Sigmoid colon (tissue), 7 donors: ENCODE results near the gene SP6. TPM values are rescaled to one million over a fixed set of nuclear protein-coding genes. Genes with fewer than 3 reads are reported as not detected.

Experiments
- DNase-seq: peaks from one replicate; pipeline ENCODE4 v3.0.0-alpha.2; 2019
- H3K27ac ChIP-seq, 4 donors: fragments of 200-600 bp; sonication (generic); one replicate each; pipeline ENCODE4 v1.5.1; 2016 to 2019; ENCODE audit warnings: mild to moderate bottlenecking in 1 of 4
- H3K27me3 ChIP-seq, 3 donors: fragments of 200-600 bp; sonication (generic); one replicate each; pipeline ENCODE4 v1.5.1; 2019; ENCODE audit warnings: mild to moderate bottlenecking in 1 of 3
- H3K36me3 ChIP-seq, 4 donors: fragments of 200-600 bp; sonication (generic); one replicate each; pipeline ENCODE4 v1.5.1; 2016 to 2019
- H3K4me1 ChIP-seq, 4 donors: fragments of 200-600 bp; sonication (generic); one replicate each; pipeline ENCODE4 v1.5.1; 2017 to 2019
- H3K4me3 ChIP-seq, 4 donors: fragments of 200-600 bp; sonication (generic); one replicate each; pipeline ENCODE4 v1.5.1; 2017 to 2019; ENCODE audit warnings: mild to moderate bottlenecking in 2 of 4, moderate library complexity in 1 of 4
- H3K9me3 ChIP-seq, 4 donors: fragments of 200-600 bp in 3 of 4; sonication (generic) in 3 of 4; one replicate each; pipeline versions ENCODE4 v1.5.1 to v1.6.1; 2013 to 2019
- EP300 ChIP-seq, 4 donors: sonication (generic); formaldehyde crosslinking; IDR thresholded peaks; one replicate each; pipeline ENCODE4 v1.6.1; 2017; ENCODE audit warnings: antibody characterized with exemption in 4 of 4
- POLR2A ChIP-seq, 2 donors: fragments of 450-650 bp; IDR thresholded peaks; one replicate each; pipeline ENCODE4 v1.6.1; 2016; ENCODE audit warnings: antibody characterized with exemption in 2 of 2, mild to moderate bottlenecking in 2 of 2, moderate library complexity in 2 of 2
- POLR2AphosphoS5 ChIP-seq, 4 donors: sonication (generic); formaldehyde crosslinking; IDR thresholded peaks; one replicate each; pipeline ENCODE4 v1.6.1; 2017; ENCODE audit warnings: antibody characterized with exemption in 4 of 4
- WGBS, 2 donors: extraction: QIAGEN DNeasy Blood & Tissue Kit; methylation state at CpG; one replicate each; pipeline ENCODE4 v1.1.7; 2013; 5-methylcytosine and 5-hydroxymethylcytosine counted together
- intact Hi-C: fragments of 100-400 bp; cut with DNase I; formaldehyde crosslinking; loops from one replicate; pipeline ENCODE4 v1.15.1; 2023
- polyA plus RNA-seq, 3 donors: library from polyadenylated mRNA; stranded (reverse); fragments of 200-250 nt; gene quantifications; one replicate each; pipeline ENCODE4 v1.2.3, GENCODE V29; 2013
- total RNA-seq, 4 donors: library from RNA; depleted of rRNA; stranded (reverse); fragments of >200 nt; gene quantifications; one replicate each; pipeline ENCODE4 v1.1.0, GENCODE V29; 2016
- TF ChIP-seq, protein P1 (sequence below), 4 experiments: fragments of 450-650 bp in 3 of 4; fragments of 200-600 bp in 1 of 4; IDR thresholded peaks; one replicate each; pipeline ENCODE4 v1.5.1; 2016 to 2019; ENCODE audit warnings: antibody characterized with exemption in 4 of 4, mild to moderate bottlenecking in 3 of 4, moderate library complexity in 2 of 4
- donor health status: healthy with polysubstance abuse.
- donor health status: Bipolar disorder and iron deficiency.
- donor health status: healthy.

The SP6 gene
- total and polyA plus RNA-seq, 7 donors = 0.16 to 18.8 (median 2.3) TPM; not detected in 3

DNA sequence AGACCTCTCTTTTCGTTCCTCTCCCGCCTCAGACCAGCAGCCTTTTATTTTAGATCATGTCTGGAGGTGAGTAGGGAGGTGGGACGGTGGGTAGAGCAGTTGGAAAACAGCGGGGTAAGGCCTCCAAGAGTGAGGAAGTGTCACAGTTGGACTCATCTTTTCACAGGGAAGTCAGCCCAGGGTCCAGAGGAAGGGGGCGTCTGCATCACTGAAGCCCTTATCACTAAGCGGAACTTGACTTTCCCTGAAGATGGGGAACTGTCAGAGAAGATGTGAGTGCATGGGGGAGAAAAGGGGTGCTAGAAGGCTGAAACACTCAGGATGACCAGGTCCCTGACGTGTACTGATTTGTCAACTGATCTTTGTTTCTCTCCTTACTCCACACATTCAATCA is 19.0 kb downstream of the SP6 start:
- 11 to 14% methylated on average over 7 of the region's 7 CpGs for WGBS, 2 donors
- TF ChIP-seq, protein P1, sequence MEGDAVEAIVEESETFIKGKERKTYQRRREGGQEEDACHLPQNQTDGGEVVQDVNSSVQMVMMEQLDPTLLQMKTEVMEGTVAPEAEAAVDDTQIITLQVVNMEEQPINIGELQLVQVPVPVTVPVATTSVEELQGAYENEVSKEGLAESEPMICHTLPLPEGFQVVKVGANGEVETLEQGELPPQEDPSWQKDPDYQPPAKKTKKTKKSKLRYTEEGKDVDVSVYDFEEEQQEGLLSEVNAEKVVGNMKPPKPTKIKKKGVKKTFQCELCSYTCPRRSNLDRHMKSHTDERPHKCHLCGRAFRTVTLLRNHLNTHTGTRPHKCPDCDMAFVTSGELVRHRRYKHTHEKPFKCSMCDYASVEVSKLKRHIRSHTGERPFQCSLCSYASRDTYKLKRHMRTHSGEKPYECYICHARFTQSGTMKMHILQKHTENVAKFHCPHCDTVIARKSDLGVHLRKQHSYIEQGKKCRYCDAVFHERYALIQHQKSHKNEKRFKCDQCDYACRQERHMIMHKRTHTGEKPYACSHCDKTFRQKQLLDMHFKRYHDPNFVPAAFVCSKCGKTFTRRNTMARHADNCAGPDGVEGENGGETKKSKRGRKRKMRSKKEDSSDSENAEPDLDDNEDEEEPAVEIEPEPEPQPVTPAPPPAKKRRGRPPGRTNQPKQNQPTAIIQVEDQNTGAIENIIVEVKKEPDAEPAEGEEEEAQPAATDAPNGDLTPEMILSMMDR (IDR thresholded peaks at IDR 0.05) = no peak
- TF ChIP-seq POLR2AphosphoS5 (IDR thresholded peaks at IDR 0.05) (no peak), POLR2A (IDR thresholded peaks at IDR 0.05) (no peak), EP300 (IDR thresholded peaks at IDR 0.05) (no peak)
- H3K4me3 ChIP-seq = peak overlapping the region; percentile 15 to 79 (median 76)
- no peaks in the 10 kb centered on the region for H3K27me3 ChIP-seq
- H3K9me3 ChIP-seq = no peaks in the 10 kb centered on the region
- peaks cover 3 to 34% (median 4%) of the 10 kb centered on the region in 4 donors for H3K36me3 ChIP-seq
- peak overlapping the region in 3 of 4 donors; percentile 81 to 84 (median 84) for H3K27ac ChIP-seq
- DNase-seq = no peak
- peaks cover 0 to 25% (median 20%) of the 10 kb centered on the region in 4 donors for H3K4me1 ChIP-seq
- intact Hi-C loops = no loop called here

DNA sequence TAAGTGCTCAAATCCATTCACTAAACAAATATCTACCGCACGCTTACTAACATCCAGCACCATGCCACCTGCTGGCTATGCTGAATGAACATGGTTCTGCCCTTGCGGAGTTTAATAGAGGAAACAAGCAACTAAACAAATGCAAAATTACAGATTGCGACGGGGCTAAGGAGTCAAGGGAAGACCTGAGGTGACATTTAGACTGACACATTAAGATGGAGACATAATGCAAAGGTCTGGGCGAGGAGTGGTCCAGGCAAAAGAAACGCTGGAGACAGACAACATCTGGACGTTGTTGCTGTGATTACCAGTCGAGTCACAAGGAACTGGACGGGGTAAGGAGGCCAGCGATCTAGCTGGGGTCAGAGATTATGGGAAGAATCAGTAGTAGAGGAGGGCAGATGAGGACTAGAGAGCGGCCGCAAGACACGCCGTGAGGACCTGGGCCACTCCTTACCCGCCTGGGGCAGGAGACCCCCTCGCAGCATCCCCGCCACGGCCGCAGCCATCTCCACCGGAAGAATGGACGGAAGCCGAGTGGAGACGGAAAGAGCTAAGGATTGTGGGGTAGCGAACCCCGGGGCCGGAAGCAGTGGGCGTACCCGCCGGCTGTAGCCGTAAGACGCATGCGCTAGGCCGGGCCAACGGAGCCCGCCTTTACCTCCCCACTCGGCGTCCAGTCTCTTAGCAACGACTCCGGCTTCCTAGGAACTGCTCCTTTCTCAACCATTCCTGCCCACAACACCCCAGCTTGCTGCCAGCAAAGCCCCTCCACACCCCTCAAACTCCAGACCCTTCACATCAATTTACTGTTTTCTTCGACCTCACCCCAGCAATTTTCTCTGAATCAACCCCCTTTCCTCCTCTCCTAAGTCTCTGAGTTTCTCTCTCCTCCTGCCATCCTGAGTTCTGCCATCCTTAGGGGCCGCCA is 19.7 kb downstream of the SP6 start, which contains the start of the genes LRRC46 and MRPL10:
LRRC46 (plus strand) TSS at position 668 of the 931 bp plus-strand sequence. CDS start 320 bp downstream, outside the sequence.
MRPL10 (minus strand) TSS at position 539 of the 931 bp plus-strand sequence; CDS start at position 509, 30 bp downstream.
- Histone ChIP-seq H3K4me1 (peaks cover 0 to 25% (median 20%) of the 10 kb centered on the region in 4 donors), H3K4me3 (peak within 1 kb of the TSS; percentile 74 to 87 (median 78)), H3K27me3 (no peaks in the 10 kb centered on the region), H3K27ac (peak within 1 kb of the TSS; percentile 69 to 84 (median 82)), H3K36me3 (peaks cover 3 to 34% (median 11%) of the 10 kb centered on the region in 4 donors), H3K9me3 (no peaks in the 10 kb centered on the region)
- intact Hi-C loops = no loop called here
- 0% methylated on average over 42 of the region's 42 CpGs for WGBS, 2 donors
- TF ChIP-seq, protein P1 (IDR thresholded peaks at IDR 0.05) = no peak
- TF ChIP-seq POLR2A (IDR thresholded peaks at IDR 0.05) = peak; percentile 72 to 84
- TF ChIP-seq POLR2AphosphoS5 (IDR thresholded peaks at IDR 0.05) = peak; percentile 91 to 97 (median 96)
- peak in 1 of 4 donors; percentile 64 for TF ChIP-seq EP300 (IDR thresholded peaks at IDR 0.05)
- peak; percentile 97 for DNase-seq

DNA sequence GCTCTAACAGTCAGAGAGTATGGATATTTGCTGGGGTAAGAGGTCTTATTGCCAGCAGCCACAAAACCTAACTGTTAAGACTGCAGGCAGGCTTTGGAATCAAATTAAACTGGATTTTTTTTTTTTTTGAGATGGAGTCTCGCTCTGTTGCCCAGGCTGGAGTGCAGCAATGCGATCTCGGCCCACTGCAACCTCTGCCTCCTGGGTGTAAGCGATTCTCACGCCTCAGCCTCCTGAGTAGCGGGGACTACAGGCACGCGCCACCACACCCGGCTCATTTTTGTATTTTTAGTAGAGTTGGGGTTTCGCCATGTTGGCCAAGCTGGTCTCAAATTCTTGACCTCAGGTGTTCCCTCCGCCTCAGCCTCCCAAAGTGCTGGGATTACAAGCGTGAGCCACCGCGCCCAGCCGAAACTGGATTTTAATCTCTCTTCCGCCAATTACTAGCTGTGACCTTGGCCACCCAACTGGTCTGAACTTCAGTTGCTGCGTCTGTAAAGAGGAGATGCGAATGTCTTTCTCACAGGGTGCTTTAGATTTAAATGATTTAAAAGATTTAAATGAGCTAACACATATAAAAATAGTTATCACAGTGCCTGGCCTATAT is 20.5 kb downstream of the SP6 start:
- intact Hi-C loops = no loop called here

GRCh38 chr17:47829870-47830269 is 21.1 kb downstream of the SP6 start:
- Histone ChIP-seq H3K27me3 (no peaks in the 10 kb centered on the region), H3K4me3 (no peak overlapping the region), H3K9me3 (no peaks in the 10 kb centered on the region), H3K27ac (no peak overlapping the region), H3K4me1 (peaks cover 0 to 25% (median 20%) of the 10 kb centered on the region in 4 donors), H3K36me3 (peaks cover 3 to 41% (median 22%) of the 10 kb centered on the region in 4 donors)
- intact Hi-C loops = no loop called here
- no peak for DNase-seq
- 73 to 75% methylated on average over 3 of the region's 3 CpGs for WGBS, 2 donors
- TF ChIP-seq, protein P1 (IDR thresholded peaks at IDR 0.05) = no peak
- TF ChIP-seq POLR2A (IDR thresholded peaks at IDR 0.05) = no peak

More for the DNA sequence above, 20.5 kb downstream of the SP6 start:
- no peak for DNase-seq
- 52 to 71% methylated on average over 18 of the region's 18 CpGs for WGBS, 2 donors
- TF ChIP-seq, protein P1 (IDR thresholded peaks at IDR 0.05) = no peak
- TF ChIP-seq POLR2A (IDR thresholded peaks at IDR 0.05) (no peak), POLR2AphosphoS5 (IDR thresholded peaks at IDR 0.05) (no peak), EP300 (IDR thresholded peaks at IDR 0.05) (no peak)
- H3K9me3 ChIP-seq = no peaks in the 10 kb centered on the region
- H3K4me1 ChIP-seq = peaks cover 0 to 25% (median 20%) of the 10 kb centered on the region in 4 donors
- peak overlapping the region; percentile 74 to 87 (median 78) for H3K4me3 ChIP-seq
- no peaks in the 10 kb centered on the region for H3K27me3 ChIP-seq
- peaks cover 3 to 35% (median 18%) of the 10 kb centered on the region in 4 donors for H3K36me3 ChIP-seq
- peak overlapping the region; percentile 69 to 84 (median 82) for H3K27ac ChIP-seq
